ENCODE measurements around the gene CPNE1. TPM values are rescaled to one million over a fixed set of nuclear protein-coding genes. Genes with fewer than 3 reads are reported as not detected.

CPNE1 gene
- total RNA-seq, 2 donors from 2014 or later, result 125 to 126 TPM

DNA sequence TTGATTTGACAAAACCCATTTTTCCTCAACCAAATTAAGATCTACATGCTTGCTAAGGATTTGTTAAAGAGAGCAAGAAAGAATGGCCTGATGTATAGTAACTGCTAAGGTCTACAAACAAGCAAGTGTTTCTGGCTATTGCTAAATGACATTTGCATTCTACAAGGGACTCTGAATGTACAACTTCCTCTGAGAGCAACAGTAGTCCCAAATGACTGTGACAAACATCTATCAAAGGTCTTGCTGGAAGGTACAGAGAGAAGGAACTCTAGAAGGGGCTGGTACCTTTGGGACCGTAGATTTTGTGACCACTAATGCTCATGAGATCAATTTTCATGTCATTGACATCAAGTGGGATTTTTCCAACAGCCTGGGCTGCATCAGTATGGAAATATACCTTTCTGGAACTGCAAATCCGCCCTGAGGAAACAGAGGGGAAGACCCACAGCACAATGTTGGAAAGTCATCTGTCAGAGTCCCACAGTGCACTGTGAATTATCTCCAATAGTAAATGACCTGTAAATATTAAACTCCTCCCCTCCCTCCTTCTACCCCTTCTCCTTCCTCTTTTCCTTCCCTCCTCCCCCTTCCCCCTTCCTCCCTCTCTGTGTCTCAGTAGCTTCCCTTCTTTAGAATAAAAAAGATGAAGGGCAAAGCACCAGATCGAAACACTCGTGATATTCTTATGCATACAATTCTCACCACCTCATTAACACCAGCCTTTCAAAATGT is 15.9 kb upstream of the CPNE1 start:
- no peak overlapping the region for H3K4me3 ChIP-seq
- DNase-seq (ENCODE audit: low spot score) (no peak), ATAC-seq (ENCODE audit: insufficient number of reproducible peaks, low FRiP score, low read depth) (no peak)
- no peaks in the 10 kb centered on the region for H3K4me1 ChIP-seq (ENCODE audit: control insufficient read depth in 1 of 2, low read depth in 2 of 2)
- no peaks in the 10 kb centered on the region for H3K9me3 ChIP-seq
- TF ChIP-seq, protein P1, sequence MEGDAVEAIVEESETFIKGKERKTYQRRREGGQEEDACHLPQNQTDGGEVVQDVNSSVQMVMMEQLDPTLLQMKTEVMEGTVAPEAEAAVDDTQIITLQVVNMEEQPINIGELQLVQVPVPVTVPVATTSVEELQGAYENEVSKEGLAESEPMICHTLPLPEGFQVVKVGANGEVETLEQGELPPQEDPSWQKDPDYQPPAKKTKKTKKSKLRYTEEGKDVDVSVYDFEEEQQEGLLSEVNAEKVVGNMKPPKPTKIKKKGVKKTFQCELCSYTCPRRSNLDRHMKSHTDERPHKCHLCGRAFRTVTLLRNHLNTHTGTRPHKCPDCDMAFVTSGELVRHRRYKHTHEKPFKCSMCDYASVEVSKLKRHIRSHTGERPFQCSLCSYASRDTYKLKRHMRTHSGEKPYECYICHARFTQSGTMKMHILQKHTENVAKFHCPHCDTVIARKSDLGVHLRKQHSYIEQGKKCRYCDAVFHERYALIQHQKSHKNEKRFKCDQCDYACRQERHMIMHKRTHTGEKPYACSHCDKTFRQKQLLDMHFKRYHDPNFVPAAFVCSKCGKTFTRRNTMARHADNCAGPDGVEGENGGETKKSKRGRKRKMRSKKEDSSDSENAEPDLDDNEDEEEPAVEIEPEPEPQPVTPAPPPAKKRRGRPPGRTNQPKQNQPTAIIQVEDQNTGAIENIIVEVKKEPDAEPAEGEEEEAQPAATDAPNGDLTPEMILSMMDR (IDR thresholded peaks at IDR 0.05), result no peak
- H3K27ac ChIP-seq, result no peak overlapping the region
- no peaks in the 10 kb centered on the region for H3K27me3 ChIP-seq (replicated peaks; ENCODE audit: insufficient read depth)
- H3K36me3 ChIP-seq, result peaks cover 9% of the 10 kb centered on the region

DNA sequence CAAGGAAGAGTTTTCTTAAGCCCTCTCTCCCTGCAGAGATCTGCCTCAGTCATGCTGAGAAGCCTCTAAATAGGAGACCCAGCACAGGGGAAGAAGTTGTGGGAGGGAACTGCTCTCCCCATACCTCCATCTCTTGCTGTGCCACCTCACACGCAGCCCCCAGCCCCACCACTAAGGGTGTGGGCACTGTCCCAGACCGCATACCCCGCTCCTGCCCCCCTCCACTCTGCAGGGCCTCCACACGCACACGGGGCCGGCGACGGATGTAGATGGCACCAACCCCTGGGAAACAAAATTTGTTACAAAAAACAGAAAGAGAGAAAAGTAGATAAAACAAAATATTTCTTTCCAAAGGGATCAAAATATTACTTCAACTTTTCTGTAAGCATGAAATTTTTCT is 10.2 kb upstream of the CPNE1 start:
- Histone ChIP-seq H3K36me3 (peaks cover 42% of the 10 kb centered on the region), H3K4me3 (no peak overlapping the region), H3K27me3 (replicated peaks; ENCODE audit: insufficient read depth) (no peaks in the 10 kb centered on the region), H3K9me3 (no peaks in the 10 kb centered on the region), H3K27ac (no peak overlapping the region), H3K4me1 (ENCODE audit: control insufficient read depth in 1 of 2, low read depth in 2 of 2) (no peaks in the 10 kb centered on the region)
- DNase-seq (ENCODE audit: low spot score), result no peak
- no peak for ATAC-seq (ENCODE audit: insufficient number of reproducible peaks, low FRiP score, low read depth)
- TF ChIP-seq, protein P1 (IDR thresholded peaks at IDR 0.05), result no peak

DNA sequence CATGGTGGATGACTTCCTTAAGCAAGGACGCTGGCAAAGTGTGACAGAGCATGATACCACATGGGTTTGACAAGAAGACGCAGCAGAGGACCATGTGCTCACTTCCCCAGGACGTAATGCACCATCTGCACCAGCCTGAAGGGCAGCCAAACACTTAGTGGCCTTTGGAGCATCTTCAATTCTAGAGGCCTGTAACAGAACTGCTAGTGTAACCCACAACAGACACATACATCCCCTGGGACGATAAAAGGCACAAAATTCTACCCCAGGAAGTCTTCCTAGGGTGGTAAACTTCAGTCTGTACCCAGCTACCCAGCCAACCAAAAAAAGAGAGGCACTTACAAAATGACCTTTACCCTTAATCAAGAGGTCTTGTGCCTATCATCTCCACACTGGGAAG is 9.2 kb upstream of the CPNE1 start:
- DNase-seq (ENCODE audit: low spot score), result no peak
- Histone ChIP-seq H3K4me1 (ENCODE audit: control insufficient read depth in 1 of 2, low read depth in 2 of 2) (no peaks in the 10 kb centered on the region), H3K27me3 (replicated peaks; ENCODE audit: insufficient read depth) (no peaks in the 10 kb centered on the region), H3K36me3 (peaks cover 45% of the 10 kb centered on the region), H3K27ac (no peak overlapping the region), H3K9me3 (no peaks in the 10 kb centered on the region), H3K4me3 (no peak overlapping the region)
- TF ChIP-seq, protein P1 (IDR thresholded peaks at IDR 0.05), result no peak
- no peak for ATAC-seq (ENCODE audit: insufficient number of reproducible peaks, low FRiP score, low read depth)

DNA sequence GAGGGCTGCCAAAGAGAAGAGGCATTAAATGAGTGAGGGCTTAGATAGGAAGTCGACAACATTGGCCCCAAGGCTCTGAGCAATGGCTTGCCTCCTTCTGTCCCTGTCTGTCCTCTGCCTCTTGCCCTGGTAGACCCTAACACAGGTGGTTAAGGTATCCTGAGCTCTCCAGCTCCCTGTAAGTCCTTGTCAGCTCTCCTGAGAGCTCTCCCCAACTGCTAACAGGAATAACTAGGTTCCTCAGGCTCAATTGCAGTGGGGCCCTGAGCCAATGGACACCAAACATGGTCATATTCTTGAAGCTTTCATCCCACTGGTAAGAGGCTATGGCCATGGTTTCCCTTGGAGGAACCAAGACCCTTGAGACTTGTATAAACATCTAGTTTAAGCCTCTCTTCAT is 5.0 kb upstream of the CPNE1 start:
- no peaks in the 10 kb centered on the region for H3K9me3 ChIP-seq
- H3K27me3 ChIP-seq (replicated peaks; ENCODE audit: insufficient read depth), result no peaks in the 10 kb centered on the region
- H3K27ac ChIP-seq, result no peak overlapping the region
- TF ChIP-seq, protein P1 (IDR thresholded peaks at IDR 0.05), result no peak
- H3K4me3 ChIP-seq, result no peak overlapping the region
- ATAC-seq (ENCODE audit: insufficient number of reproducible peaks, low FRiP score, low read depth) (no peak), DNase-seq (ENCODE audit: low spot score) (no peak)
- no peaks in the 10 kb centered on the region for H3K4me1 ChIP-seq (ENCODE audit: control insufficient read depth in 1 of 2, low read depth in 2 of 2)
- H3K36me3 ChIP-seq, result peaks cover 39% of the 10 kb centered on the region

DNA sequence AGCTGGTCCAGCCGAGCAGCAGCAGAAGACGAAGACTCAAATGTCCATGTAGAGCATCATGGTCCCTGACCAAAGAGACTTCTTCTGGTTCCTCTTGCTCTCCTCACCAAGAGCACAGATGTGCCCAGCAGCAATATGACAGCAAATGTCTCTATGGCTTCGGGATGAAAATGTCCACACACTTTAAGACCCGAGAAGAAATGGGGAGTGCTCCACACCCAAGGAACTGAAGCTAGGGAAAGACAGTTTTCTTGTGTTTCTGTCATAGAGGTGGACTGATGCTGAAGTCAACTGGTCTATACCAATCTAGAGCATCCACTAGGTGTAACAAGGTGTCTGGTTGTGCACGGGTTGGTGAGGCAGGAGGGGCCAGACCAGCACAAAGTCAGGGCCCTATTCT is 4.5 kb upstream of the CPNE1 start:
- Histone ChIP-seq H3K4me1 (ENCODE audit: control insufficient read depth in 1 of 2, low read depth in 2 of 2) (no peaks in the 10 kb centered on the region), H3K27me3 (replicated peaks; ENCODE audit: insufficient read depth) (no peaks in the 10 kb centered on the region), H3K4me3 (no peak overlapping the region), H3K9me3 (no peaks in the 10 kb centered on the region), H3K27ac (no peak overlapping the region), H3K36me3 (peaks cover 36% of the 10 kb centered on the region)
- DNase-seq (ENCODE audit: low spot score) (no peak), ATAC-seq (ENCODE audit: insufficient number of reproducible peaks, low FRiP score, low read depth) (no peak)
- TF ChIP-seq, protein P1 (IDR thresholded peaks at IDR 0.05), result no peak

Measured in thoracic aorta (tissue), 2 donors.